Measurements from ENCODE around the gene ART5. TPM values are rescaled to one million over a fixed set of nuclear protein-coding genes. Genes with fewer than 3 reads are reported as not detected.
"Not testable (repeated sequence)": the region's sequence is repeated elsewhere in the genome, so short reads cannot be mapped to it uniquely, and the experiment has no call there.

ART5 gene
- total RNA-seq, 1 donor from 2014 or later: 0.54 TPM

GRCh38 chr11:3664032-3664630, 22.3 kb upstream of the ART5 start:
- Histone ChIP-seq H3K27me3 (ENCODE audit: control insufficient read depth, insufficient read depth, low read length) (no peaks in the 10 kb centered on the region), H3K36me3 (ENCODE audit: control insufficient read depth, insufficient read depth, low read length) (no peaks in the 10 kb centered on the region), H3K4me3 (ENCODE audit: low read depth, low read length) (no peak overlapping the region)
- DNase-seq (ENCODE audit: low read depth): no peak
- no peak for TF ChIP-seq CTCF (IDR thresholded peaks at IDR 0.05; ENCODE audit: insufficient read depth, low read length, poor library complexity, severe bottlenecking)

GRCh38 chr11:3662856-3663255, 21.1 kb upstream of the ART5 start:
- Histone ChIP-seq H3K4me3 (ENCODE audit: low read depth, low read length) (no peak overlapping the region), H3K36me3 (ENCODE audit: control insufficient read depth, insufficient read depth, low read length) (no peaks in the 10 kb centered on the region), H3K27me3 (ENCODE audit: control insufficient read depth, insufficient read depth, low read length) (peaks cover 4% of the 10 kb centered on the region)
- no peak for TF ChIP-seq CTCF (IDR thresholded peaks at IDR 0.05; ENCODE audit: insufficient read depth, low read length, poor library complexity, severe bottlenecking)
- no peak for DNase-seq (ENCODE audit: low read depth)

- Histone ChIP-seq H3K36me3 (ENCODE audit: control insufficient read depth, insufficient read depth, low read length) (no peaks in the 10 kb centered on the region), H3K27me3 (ENCODE audit: control insufficient read depth, insufficient read depth, low read length) (peaks cover 4% of the 10 kb centered on the region), H3K4me3 (ENCODE audit: low read depth, low read length) (no peak overlapping the region)
- DNase-seq (ENCODE audit: low read depth): no peak
- TF ChIP-seq CTCF (IDR thresholded peaks at IDR 0.05; ENCODE audit: insufficient read depth, low read length, poor library complexity, severe bottlenecking): no peak
These were observed 19.2 kb upstream of the ART5 start for GRCh38 chr11:3660960-3661359.

- H3K27me3 ChIP-seq (ENCODE audit: control insufficient read depth, insufficient read depth, low read length): peaks cover 4% of the 10 kb centered on the region
- DNase-seq (ENCODE audit: low read depth): no peak
- no peak for TF ChIP-seq CTCF (IDR thresholded peaks at IDR 0.05; ENCODE audit: insufficient read depth, low read length, poor library complexity, severe bottlenecking)
- no peaks in the 10 kb centered on the region for H3K36me3 ChIP-seq (ENCODE audit: control insufficient read depth, insufficient read depth, low read length)
- no peak overlapping the region for H3K4me3 ChIP-seq (ENCODE audit: low read depth, low read length)
These were observed 18.1 kb upstream of the ART5 start for GRCh38 chr11:3659595-3660515.

- TF ChIP-seq CTCF (IDR thresholded peaks at IDR 0.05; ENCODE audit: insufficient read depth, low read length, poor library complexity, severe bottlenecking): no peak
- Histone ChIP-seq H3K36me3 (ENCODE audit: control insufficient read depth, insufficient read depth, low read length) (no peaks in the 10 kb centered on the region), H3K4me3 (ENCODE audit: low read depth, low read length) (no peak overlapping the region), H3K27me3 (ENCODE audit: control insufficient read depth, insufficient read depth, low read length) (peaks cover 4% of the 10 kb centered on the region)
- no peak for DNase-seq (ENCODE audit: low read depth)
These were observed 16.5 kb upstream of the ART5 start for GRCh38 chr11:3658252-3658651.

GRCh38 chr11:3657331-3657730, 15.5 kb upstream of the ART5 start:
- not testable (repeated sequence) for DNase-seq (ENCODE audit: low read depth); H3K36me3 ChIP-seq (ENCODE audit: control insufficient read depth, insufficient read depth, low read length); H3K4me3 ChIP-seq (ENCODE audit: low read depth, low read length)

More at GRCh38 chr11:3657331-3657730, 15.5 kb upstream of the ART5 start:
- H3K27me3 ChIP-seq (ENCODE audit: control insufficient read depth, insufficient read depth, low read length): not testable (repeated sequence)
